Activated CD4-positive, CD25-positive, alpha-beta regulatory T cell treated with anti-CD3 and anti-CD28 coated beads, Interleukin-2, amount 50 U/mL, for 24 hours (primary cell): ENCODE measurements around the gene S100A8.
"Not testable (repeated sequence)": the region's sequence is repeated elsewhere in the genome, so short reads cannot be mapped to it uniquely, and the experiment has no call there.

ENCODE experiments used
- ATAC-seq, 2 donors: fragments of 150-1000 bp; cut with Tn5 transposase; one replicate each; pipeline ENCODE4 v1.10.0; 2021; ENCODE audit warnings: mild to moderate bottlenecking in 1 of 2, moderate library complexity in 1 of 2

S100A8 gene

DNA sequence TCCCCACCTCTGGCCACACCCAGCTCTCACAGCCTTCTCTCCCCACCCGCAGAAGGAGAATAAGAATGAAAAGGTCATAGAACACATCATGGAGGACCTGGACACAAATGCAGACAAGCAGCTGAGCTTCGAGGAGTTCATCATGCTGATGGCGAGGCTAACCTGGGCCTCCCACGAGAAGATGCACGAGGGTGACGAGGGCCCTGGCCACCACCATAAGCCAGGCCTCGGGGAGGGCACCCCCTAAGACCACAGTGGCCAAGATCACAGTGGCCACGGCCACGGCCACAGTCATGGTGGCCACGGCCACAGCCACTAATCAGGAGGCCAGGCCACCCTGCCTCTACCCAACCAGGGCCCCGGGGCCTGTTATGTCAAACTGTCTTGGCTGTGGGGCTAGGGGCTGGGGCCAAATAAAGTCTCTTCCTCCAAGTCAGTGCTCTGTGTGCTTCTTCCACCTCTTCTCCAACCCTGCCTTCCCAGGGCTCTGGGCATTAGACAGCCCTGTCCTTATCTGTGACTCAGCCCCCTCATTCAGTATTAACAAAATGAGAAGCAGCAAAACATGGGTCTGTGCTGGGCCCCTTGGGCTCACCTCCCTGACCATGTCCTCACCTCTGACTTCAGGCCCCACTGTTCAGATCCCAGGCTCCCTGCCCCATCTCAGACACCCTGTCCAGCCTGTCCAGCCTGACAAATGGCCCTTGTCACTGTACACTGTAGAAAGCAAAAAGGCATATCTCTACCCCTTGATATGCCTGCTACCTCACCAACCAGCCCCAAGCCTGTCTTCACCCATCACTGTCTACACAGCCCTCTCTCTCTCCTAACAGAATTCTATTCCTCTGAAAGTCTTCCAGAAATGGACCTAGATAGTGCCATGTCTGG, 30.0 kb downstream of the S100A8 start:
- no peak for ATAC-seq

DNA sequence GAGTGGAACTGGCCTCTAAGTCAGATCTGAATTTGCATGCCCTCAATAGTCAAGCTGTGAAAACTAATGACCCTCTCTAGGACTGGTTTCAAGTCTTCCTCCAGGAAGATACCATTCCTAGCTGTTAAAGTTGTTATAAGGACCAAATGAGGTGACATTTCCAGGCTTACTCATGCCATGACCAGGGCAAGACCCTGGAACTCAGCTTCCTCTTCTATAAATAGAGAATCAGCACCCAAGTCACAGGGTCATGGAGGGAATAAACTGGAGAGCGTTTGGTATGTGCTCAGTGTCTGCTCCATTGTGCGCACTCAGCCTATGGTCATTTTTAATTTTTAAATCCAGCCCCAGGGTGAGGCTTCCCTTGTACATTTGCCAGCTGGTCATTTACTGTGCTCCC, 30.7 kb downstream of the S100A8 start:
- ATAC-seq = no peak

DNA sequence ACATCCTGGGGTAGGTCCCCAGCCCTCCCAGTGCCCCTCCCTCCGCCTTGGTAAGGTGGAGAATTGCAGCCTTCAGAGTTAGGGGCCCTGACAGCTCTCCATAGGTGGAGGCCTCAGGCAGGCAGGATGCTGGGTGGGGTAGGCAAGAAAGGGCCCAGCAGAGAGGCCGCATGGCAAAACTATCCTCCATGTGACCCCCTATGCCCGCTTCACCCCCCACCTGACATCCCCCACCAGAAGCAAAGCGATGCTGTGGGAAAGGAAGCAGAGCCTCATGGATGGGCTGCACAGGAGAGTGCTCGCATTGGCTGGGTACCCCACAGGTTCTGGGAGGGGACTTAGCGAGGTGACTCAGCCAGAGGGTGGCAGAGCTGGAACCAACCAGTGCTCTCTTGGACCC, 31.6 kb downstream of the S100A8 start:
- no peak for ATAC-seq

DNA sequence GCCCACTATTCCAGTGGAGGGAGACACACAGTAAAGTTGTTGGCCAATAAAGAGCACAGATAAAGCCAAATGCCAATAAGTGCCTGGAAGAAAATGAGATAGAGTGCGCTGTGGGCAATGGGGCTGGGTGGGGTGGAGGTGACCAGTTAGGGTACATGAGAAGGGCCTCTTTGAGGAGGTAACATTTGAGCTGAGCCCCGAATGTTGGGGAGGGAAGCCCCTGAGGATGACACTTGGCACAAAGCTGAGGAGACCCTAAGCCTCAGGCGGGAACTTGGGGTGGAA, 32.2 kb downstream of the S100A8 start:
- ATAC-seq = no peak

DNA sequence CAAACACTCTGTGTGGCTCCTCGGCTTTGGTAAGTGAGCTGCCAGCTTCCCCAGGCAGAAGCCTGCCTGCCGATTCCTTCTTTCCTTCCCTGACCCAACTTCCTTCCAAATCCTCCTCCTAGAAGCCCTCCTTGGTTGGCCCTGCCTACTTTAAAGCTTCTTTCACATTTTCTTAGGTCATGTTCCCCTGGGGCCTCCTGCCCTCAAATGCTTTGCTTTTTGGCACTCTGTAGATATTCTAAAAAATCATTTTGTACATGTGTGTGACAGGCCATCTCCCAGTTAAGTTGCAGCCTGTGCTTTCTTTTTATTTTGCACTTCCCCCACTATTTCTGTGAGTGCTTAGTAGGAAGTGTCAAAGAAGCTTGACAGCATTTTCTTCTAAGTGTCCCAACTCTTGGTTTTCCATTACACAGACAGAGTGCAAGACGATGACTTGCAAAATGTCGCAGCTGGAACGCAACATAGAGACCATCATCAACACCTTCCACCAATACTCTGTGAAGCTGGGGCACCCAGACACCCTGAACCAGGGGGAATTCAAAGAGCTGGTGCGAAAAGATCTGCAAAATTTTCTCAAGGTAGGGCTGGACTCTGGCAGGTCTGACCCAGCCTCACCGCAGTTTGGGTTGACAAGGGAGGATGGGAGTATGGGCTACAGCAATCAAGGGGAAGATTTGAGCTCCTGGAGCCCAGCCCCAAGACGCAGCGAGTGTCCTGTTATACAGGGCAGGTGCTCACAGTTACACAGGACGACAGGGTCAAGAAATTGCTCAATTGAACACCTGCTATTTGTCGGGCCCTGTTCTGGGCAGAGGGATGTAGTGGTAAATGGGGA, 32.8 kb downstream of the S100A8 start, which contains the start of gene S100A9:
Gene S100A9, plus strand, starts transcription at position 2 of the 838 bp plus-strand sequence. Its CDS starts 430 bp downstream, at position 432.
- ATAC-seq = no peak

DNA sequence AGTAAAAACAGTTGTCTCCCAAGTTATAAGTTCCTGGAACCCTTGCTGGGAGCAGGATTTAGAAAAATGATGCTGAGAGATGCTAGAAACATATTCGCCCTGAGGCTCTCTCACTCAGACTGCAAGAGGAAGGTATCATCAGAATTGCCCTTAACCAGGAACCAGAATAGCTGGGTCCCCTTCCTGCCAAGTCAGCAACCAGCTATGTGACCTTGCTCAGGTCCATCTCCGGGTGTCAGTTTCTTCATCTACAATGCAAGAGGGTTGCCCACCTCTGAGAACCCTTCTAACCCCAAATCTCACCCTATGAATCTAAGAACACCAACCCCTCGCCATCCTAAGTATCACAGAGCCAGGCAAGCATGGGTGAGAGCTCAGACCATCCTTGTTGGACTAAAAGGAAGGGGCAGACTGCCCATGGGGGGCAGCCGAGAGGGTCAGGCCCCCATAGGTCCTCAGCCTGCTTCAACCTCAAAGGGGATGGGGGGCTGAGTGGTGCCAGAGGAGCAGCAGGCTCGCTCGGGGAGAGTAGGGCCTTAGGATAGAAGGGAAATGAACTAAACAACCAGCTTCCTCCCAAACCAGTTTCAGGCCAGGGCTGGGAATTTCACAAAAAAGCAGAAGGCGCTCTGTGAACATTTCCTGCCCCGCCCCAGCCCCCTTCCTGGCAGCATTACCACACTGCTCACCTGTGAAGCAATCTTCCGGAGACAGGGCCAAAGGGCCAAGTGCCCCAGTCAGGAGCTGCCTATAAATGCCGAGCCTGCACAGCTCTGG, 33.6 kb downstream of the S100A8 start:
- ATAC-seq = no peak

DNA sequence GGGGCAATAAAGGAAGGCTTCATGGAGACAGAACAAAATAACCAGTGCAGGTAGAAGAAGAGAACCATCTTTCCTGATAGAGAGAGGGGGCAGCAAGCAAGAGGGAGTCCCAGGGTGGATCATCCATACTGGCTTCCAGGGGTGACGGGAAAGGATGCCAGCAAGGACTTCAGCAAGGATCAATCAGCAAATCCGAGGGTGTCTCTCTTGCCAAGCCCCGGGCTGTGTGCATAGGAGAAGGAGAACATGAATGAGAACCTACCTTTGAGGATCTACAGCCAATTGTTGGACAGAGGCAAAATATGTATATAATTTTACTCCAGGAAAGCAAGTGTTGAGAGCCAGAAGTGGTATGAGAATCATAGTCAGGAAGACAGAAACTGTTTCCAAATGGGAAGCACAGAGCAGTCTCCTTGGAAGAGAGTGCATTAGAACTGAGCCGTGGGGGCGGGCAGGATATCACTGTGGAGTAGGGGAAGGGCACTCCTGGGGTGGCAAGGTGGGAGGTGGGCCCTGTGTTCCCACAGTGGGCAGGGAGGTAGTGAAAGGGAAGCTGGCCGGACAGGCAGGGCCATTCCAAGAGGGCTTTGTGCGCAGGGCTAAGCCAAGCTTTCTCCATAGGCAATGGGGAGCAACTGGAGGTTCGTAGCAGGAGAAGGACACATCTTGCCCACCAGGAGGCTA, 34.3 kb downstream of the S100A8 start:
- ATAC-seq = no peak

DNA sequence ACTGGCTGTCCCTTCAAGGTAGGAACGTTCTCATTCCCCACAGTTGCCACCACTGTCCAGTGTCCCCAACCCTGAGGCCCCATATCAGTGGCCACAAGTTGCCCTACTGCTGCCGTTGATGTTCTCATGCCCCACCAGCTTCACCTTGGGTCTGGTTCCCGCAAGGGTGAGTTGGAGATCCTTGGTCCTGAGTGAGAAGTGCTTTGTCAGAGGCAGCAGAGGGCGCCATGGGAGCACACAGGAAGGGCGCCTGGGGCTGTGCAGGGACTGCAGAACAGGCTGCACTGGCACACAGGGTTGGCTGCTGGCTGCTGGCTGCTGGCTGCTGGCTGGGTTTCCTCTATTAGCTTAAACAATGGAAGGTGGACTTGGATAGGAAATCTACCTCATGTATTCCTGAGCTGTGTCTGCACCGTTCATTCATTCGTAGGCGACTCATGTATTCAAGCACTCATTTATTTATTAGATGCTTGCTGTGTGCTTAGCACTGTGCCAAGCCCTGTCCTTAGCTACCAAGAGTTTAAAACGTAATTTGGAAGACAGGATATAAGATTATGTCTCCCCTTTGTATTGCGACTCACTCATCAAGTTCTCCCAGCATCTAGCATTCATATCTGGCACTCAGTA, 35.3 kb downstream of the S100A8 start:
- peak; percentile 46 to 48 for ATAC-seq

DNA sequence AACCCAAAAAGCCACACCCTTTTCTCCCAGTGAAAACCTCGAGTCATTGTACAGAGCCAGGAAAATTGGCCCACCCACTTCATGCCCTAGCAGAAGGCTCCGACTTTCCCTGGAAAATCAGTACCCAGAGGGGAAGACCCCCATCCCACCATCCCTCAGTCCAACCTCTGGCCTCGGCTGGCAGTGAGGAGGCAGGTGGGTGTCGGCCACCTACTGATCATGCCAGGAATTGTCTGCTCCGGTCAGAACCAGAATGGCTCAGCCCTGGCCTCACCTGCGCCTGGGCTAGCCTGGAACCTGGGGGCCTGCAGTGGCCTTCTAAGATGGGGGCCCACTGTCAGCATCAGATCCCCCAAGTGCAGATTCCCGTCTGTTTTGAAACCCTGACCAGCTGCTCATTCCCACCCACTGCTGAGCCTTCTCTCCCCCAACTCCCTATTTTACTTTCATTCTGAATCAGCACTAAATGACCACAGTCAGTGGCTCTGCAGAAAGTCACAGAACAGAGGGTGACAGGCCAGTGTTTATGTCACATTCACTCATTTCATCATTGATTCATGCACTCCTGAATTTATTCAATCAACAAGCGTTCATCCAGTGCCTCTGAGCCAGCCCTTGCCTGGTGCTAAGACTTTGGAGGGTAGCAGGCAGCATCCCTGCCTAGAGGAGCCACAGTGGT, 36.2 kb downstream of the S100A8 start:
- ATAC-seq = no peak

DNA sequence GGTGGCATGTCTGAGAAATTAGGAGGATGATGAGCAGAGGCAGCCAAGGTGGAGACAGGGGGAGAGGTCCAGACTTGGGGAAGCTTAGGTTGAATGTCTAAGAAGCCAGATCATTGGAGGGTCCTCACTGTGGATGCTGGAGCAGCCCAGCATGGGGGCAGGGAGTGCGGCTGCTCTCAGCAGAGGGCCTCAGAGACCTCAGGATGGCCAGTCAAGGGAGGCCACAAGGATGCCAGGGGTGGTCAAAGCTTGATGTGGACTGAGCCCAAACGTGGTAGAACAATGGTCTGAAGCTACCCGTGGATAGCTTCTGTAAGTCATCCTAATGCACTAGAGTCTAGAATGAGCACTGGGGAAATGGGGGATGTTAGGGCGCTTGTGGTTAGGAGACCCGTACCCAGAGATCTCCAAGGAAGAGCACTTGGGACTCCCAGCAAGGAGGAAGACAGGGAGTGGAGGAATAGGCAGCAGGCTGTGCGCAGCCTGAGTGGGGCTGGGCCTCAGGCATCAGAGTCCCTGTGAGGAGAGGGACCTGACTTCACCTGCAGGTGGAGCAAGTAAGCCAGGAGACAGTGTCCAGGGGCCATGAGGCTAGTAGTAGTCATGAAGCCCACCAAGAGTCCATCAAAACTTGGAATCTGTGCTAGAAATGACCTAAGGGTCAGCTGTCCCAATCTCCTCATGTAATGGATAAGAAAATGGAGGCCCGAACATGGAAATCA, 37.5 kb downstream of the S100A8 start:
- ATAC-seq = no peak

DNA sequence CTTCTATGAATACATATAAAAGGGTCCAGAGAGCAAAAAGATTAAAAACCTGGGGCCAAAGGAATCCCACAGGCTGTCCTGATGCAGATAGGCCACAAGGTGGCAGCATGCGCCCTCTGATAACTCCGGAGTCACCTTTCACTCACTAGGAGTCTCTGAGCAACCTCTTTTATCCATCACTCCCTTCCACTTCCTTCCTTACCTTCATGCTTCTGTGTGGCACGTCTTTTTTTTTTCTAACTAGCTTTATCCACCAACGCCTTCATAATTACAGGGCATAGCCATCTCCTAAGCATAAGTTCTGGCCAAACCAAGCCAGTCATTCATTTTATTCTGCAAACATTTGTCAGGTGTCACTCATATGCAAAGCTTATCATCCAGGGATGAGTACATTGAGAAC, 38.4 kb downstream of the S100A8 start:
- peak in 1 of 2 donors; percentile 51 for ATAC-seq

DNA sequence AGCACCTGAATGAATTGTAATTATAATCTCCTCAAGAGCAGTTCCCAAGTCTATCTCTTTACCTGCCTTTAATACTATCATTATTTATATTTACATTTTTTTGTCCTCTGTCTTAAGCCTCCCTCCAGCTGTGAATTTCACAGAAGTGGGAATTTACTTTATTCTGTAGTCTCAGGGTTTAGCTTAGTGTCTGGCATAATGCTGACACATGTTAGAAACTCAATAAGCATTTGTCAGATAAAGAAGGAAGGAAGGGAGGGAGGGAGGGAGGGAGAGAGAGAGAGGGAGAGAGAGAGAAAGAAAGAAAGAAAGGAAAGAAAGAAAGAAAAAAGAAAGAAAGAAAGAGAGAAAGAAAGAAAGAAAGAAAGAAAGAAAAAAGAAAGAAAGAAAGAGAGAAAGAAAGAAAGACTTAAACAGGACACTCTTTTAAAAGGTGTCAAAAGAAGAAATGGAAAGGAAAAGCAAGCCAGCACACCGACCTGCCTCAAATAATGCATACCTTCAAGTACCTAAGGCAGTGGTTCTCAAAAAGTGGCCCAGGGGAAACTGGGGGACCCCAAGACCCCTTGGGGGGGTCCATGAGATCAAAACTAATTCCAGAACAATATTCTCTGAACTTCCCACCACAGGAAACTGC, 40.4 kb downstream of the S100A8 start:
- no peak for ATAC-seq

DNA sequence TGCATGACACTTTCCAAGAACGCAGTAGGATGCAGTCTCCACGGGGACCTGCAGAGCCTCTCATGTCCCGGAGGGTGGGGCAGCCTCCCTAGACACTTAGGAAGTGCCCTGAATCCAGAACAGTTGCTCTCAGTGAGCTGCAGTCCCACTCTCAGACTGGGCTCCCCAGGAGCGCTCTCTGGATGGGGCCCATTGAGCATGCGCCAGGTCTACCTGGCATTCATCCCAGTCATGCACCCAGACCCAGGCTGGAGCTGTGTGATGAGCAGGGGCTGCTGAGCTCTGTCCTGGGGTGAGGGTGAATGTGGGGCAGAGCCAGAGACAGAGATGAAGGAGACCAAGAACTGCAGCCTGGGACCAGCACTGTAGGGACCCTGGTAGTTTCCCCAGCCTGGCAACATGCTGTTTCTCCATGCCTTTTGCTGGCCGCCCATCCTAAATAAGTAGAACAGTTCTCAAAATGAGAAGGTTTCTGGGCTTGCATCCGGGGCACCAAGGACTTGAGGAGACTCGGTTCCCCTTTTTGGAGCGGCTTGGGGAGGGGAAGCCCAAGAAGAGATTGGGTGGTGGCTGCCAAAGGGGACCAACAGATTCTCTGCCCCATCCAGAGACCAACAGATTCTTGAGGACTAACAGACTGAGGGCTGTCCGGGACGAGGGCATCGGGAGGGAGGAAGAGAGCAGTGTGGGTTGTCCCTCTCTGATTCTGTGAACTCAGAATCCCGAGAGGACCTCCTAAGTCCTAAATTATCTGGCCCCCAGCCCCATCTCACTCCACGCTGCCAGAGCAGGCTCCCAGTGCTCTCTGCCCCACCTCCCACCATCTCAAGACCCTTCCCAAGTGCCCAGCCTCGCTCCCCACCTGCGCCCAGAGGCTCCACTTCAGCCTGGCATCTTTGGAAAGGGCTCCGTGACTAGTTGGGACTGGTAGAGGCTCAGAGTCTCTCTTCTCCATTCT, 41.2 kb downstream of the S100A8 start:
- ATAC-seq = no peak

DNA sequence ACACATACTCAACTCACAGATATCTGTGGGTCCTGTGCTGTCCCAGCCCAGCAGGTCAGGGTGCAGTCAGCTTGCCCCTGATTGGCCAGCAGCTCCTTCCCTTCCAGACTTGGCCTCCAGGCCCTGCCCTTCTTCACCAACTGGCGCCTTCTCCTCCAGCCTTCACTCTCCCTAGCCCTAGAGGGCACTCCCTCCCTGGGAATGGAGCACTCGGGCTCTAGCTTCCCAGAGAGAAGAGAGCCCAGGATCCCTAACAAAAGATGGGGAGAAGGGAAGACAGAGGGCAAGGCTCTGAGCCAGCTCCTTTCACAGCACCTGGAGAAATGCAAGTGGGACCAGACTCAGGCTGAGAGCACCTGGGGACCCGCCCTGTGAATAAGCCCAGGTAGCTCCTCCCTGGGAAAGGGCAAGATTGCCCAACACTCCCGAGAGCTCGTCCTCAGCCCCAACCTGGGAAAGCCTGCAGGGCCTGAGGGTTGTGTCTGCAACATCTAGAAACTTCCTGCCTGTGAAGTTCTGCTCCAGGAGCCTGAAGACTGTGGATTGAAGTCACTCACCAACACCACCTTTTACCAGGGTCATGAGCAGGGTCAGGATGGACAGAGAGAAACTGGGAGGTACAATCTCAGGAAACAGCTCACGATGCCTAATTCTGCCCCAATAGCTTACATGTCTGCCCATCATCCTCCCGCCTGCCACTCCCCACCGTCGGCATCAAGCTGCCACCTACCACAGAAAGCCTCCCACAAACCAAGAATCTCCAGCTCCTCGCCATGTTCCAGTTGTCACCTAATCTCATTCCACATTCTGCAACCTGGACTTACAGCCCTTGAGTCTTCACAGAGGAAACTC, 42.1 kb downstream of the S100A8 start, which contains the start of gene PGLYRP4:
Gene PGLYRP4, minus strand, starts transcription at position 331 of the 852 bp plus-strand sequence. CDS start 909 bp downstream, outside the sequence.
- no peak for ATAC-seq

DNA sequence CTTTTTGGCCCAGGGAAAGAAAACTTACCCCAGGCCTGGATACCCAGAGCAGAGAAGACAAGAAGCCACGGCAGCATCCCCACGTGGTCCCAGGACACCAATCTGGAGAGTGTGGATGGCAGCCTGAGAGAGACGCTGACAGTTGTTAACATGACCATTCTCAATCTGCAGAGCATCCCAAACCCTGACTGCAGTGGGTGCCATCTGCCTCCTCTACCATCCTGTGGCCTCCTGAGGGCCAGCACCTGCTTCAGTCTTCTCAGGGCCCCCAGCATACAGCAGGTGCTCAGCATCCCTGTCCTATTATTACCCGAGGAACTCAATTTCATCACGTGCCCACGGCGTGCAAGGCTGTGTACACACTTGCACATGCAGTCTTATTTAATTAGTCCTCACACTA, 43.0 kb downstream of the S100A8 start:
- ATAC-seq = no peak

DNA sequence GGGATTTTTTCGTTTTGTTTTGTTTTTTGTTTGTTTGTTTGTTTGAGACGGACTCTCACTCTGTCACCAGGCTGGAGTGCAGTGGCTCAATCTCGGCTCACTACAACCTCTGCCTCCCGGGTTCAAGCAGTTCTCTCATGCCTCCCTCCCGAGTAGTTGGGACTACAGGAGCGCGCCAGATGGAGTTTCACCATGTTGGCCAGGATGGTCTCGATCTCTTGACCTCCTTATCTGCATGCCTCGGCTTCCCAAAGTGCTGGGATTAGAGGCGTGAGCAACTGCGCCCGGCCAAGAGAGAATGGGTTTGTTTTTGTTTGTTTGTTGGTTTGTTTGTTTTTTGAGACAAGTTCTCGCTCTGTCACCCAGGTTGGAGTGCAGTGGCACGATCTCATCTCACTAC, 43.8 kb downstream of the S100A8 start:
- ATAC-seq = not testable (repeated sequence)

DNA sequence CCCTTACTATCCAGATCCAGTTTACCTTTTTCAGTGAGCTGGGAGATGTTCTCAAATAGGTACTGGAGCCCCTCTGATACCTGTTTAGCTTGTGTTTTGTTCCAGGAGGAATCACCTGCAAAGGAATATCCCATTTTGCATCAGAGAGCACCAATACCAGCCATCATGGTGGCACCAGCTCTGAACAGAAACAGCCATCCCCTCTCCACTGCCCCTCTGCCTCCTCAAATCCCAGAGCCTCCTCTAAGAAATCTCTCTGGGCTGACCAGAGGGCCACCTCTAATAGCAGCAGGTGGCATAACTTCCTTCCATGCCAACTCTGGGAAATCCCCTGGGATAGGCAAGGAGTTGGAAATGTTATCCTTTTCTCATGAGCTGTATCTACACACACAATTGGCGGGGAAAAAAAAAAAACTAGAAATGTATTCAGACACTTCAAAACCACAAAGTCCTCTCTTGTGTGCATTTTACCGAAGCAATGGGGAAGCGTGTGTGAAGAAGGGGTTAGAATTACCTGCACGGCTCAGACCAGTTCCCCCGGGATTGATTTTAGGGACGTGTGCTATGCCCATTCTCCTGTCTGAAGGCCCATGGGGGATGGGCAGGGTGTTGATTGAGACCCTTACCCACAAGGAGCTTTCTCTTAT, 44.7 kb downstream of the S100A8 start:
- peak in 1 of 2 donors; percentile 13 for ATAC-seq
